SJSA1 (cell line): ENCODE data around the gene HNRNPA3. TPM values are rescaled to one million over a fixed set of nuclear protein-coding genes. Genes with fewer than 3 reads are reported as not detected.
A peak's percentile ranks its signal among the peaks of the same experiment; 100 is the strongest.
"Not testable (repeated sequence)": the region's sequence is repeated elsewhere in the genome, so short reads cannot be mapped to it uniquely, and the experiment has no call there.

Experiments
- DNase-seq, 2 experiments: peaks; one replicate each; pipeline ENCODE4 v3.0.0-alpha.2; 2015 to 2020; ENCODE audit warnings: low spot score in 2 of 2, low read depth in 1 of 2
- H3K27ac ChIP-seq: fragments of 250-450 bp; sonication (Bioruptor Pico); 2 replicates; pipeline ENCODE4 v1.5.1; 2020; ENCODE audit warnings: mild to moderate bottlenecking, moderate library complexity
- H3K27me3 ChIP-seq: fragments of 250-450 bp; sonication (Bioruptor Pico); replicated peaks from 2 replicates; pipeline ENCODE4 v1.5.1; 2020; ENCODE audit warnings: mild to moderate bottlenecking, moderate library complexity
- H3K36me3 ChIP-seq: fragments of 250-450 bp; sonication (Bioruptor Pico); 2 replicates; pipeline ENCODE4 v1.5.1; 2020; ENCODE audit warnings: mild to moderate bottlenecking
- H3K4me1 ChIP-seq: fragments of 250-450 bp; sonication (Bioruptor Pico); replicated peaks from 2 replicates; pipeline ENCODE4 v1.6.1; 2021; ENCODE audit warnings: mild to moderate bottlenecking
- H3K4me3 ChIP-seq: fragments of 250-450 bp; sonication (Bioruptor Pico); 2 replicates; pipeline ENCODE4 v1.5.1; 2020; ENCODE audit warnings: mild to moderate bottlenecking
- H3K9me3 ChIP-seq: fragments of 250-450 bp; sonication (Bioruptor Pico); replicated peaks from 2 replicates; pipeline ENCODE4 v1.5.1; 2020; ENCODE audit warnings: mild to moderate bottlenecking
- total RNA-seq: library from RNA; depleted of rRNA; stranded (reverse); fragments of >200 nt; shearing (Covaris generic); gene quantifications from 2 replicates; pipeline ENCODE4 v1.2.3, GENCODE V29; 2014

The HNRNPA3 gene
- total RNA-seq, 1 experiment from 2014 or later, result 73.1 TPM

DNA sequence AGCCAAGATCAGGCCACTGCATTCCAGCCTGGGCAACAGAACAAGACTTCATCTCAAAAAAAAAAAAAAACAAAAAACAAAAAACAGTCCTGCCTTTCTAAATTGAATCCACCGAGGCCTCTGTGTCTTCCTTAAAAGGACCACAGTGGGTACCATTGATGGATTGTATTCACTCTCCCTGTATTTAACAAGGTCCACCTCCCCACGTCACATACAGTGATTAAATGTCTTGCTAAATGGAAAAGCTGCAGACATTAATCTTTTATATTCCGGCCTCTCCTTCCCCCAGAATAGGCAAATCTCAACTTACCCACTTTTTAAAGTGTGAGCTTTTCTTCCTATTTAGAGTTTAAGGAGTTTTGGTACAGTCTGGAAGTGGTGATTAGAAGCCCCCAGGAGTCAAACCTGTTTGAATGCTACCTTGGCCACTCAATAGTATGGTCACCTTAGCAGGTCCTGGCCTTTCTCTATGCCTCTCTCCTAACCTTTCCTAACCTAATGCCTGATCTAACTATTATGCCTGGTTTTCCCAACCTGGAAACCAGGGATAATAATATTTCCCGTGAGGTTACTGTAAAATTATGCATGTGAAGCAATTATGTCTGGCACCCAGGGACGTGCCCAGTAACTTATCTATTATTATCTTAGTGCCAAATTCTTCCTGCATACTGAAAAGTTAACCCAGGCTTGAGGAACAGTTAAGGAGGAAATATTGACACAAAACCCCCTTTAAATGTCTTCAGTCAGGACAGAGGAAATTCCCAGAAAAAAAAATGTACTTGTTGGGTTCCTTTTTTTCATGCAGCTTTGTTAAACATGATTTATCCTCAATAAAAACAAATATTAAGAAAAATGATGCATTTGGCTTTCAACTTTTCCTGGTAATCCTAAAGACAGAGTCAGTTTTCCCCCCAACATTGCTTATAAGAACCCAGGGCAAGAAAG lies 48.8 kb downstream of the HNRNPA3 start:
- Histone ChIP-seq H3K27ac (peak overlapping the region; percentile 98), H3K36me3 (peaks cover 62% of the 10 kb centered on the region)

GRCh38 chr2:177262092-177262491 lies 49.5 kb downstream of the HNRNPA3 start:
- peak overlapping the region; percentile 98 for H3K4me3 ChIP-seq
- H3K27me3 ChIP-seq, result no peaks in the 10 kb centered on the region
- DNase-seq, result peak in 1 of 2 experiments; percentile 23
- peak overlapping the region; percentile 98 for H3K27ac ChIP-seq
- H3K9me3 ChIP-seq, result no peaks in the 10 kb centered on the region
- peaks cover 55% of the 10 kb centered on the region for H3K36me3 ChIP-seq
- H3K4me1 ChIP-seq, result peaks cover 44% of the 10 kb centered on the region

More for the DNA sequence above, 48.8 kb downstream of the HNRNPA3 start:
- peak in 1 of 2 experiments; percentile 28 for DNase-seq
- Histone ChIP-seq H3K27me3 (no peaks in the 10 kb centered on the region), H3K4me3 (peak overlapping the region; percentile 98), H3K4me1 (peaks cover 43% of the 10 kb centered on the region), H3K9me3 (no peaks in the 10 kb centered on the region)

- Histone ChIP-seq H3K36me3 (peaks cover 46% of the 10 kb centered on the region), H3K4me3 (peak overlapping the region; percentile 98), H3K9me3 (no peaks in the 10 kb centered on the region), H3K27me3 (no peaks in the 10 kb centered on the region), H3K4me1 (peaks cover 48% of the 10 kb centered on the region), H3K27ac (peak overlapping the region; percentile 98)
- no peak for DNase-seq
These were observed 50.4 kb downstream of the HNRNPA3 start for GRCh38 chr2:177262958-177263450.

- Histone ChIP-seq H3K27me3 (no peaks in the 10 kb centered on the region), H3K4me3 (peak overlapping the region; percentile 98), H3K36me3 (peaks cover 40% of the 10 kb centered on the region), H3K9me3 (no peaks in the 10 kb centered on the region), H3K4me1 (peaks cover 54% of the 10 kb centered on the region), H3K27ac (peak overlapping the region; percentile 98)
- peak; percentile 97 to 99 for DNase-seq
These were observed 51.0 kb downstream of the HNRNPA3 start for GRCh38 chr2:177263451-177264208.

GRCh38 chr2:177264209-177264692 lies 51.7 kb downstream of the HNRNPA3 start:
- DNase-seq, result no peak
- H3K9me3 ChIP-seq, result no peaks in the 10 kb centered on the region
- H3K27me3 ChIP-seq, result no peaks in the 10 kb centered on the region
- peak overlapping the region; percentile 98 for H3K27ac ChIP-seq
- H3K4me1 ChIP-seq, result peaks cover 60% of the 10 kb centered on the region
- peaks cover 36% of the 10 kb centered on the region for H3K36me3 ChIP-seq
- peak overlapping the region; percentile 98 for H3K4me3 ChIP-seq

DNA sequence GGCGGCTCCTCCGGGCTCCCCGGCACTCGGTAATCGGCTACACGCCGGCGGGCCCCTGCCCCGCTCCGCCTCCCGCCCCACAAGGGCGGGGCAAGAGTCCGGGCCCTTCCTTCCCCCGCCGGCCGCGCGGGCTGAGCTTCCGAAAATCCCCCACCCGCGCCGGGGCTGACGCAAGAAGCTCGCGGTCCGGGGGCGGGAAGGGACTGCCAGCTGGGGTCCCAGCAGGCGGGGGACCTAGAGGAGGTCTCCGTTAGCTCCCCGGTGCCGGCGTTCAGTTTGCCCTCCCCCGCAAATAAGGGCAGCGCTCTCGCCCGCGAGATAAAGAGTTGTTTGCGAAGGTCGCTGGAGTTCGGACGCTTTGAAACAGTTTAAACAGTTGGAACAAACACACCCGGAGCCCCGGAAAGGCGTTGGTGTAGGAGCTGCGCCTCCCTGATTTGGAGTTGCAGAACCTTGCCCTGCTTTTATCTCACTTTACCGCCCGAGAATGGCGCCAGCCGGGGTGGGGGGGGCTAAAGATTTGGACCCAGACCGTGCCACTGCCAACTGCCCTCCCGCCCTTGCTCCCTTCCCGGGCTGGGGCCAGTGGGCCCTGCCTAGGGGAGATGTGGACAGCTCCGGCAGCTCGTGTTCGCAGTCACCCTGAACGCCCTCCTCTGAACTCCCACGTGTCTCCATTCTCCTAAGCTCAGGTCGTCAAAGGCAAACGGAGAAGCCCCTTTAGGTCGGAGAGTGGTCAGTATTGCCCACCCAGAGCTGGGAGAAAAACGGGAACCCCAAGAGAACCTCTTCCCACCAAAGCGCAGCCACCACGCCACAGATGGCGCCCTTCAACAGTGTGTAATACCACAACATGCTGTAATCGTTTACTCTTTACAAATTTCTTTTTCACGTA lies 52.3 kb downstream of the HNRNPA3 start, which contains the start of gene NFE2L2:
NFE2L2 (minus strand) TSS at position 35 of the 895 bp plus-strand sequence. CDS start 151 bp downstream, outside the sequence.
- peak within 1 kb of the TSS; percentile 98 for H3K4me3 ChIP-seq
- no peaks in the 10 kb centered on the region for H3K27me3 ChIP-seq
- H3K4me1 ChIP-seq, result peaks cover 67% of the 10 kb centered on the region
- peak; percentile 90 to 94 for DNase-seq
- no peaks in the 10 kb centered on the region for H3K9me3 ChIP-seq
- peak within 1 kb of the TSS; percentile 98 for H3K27ac ChIP-seq
- H3K36me3 ChIP-seq, result peaks cover 33% of the 10 kb centered on the region

DNA sequence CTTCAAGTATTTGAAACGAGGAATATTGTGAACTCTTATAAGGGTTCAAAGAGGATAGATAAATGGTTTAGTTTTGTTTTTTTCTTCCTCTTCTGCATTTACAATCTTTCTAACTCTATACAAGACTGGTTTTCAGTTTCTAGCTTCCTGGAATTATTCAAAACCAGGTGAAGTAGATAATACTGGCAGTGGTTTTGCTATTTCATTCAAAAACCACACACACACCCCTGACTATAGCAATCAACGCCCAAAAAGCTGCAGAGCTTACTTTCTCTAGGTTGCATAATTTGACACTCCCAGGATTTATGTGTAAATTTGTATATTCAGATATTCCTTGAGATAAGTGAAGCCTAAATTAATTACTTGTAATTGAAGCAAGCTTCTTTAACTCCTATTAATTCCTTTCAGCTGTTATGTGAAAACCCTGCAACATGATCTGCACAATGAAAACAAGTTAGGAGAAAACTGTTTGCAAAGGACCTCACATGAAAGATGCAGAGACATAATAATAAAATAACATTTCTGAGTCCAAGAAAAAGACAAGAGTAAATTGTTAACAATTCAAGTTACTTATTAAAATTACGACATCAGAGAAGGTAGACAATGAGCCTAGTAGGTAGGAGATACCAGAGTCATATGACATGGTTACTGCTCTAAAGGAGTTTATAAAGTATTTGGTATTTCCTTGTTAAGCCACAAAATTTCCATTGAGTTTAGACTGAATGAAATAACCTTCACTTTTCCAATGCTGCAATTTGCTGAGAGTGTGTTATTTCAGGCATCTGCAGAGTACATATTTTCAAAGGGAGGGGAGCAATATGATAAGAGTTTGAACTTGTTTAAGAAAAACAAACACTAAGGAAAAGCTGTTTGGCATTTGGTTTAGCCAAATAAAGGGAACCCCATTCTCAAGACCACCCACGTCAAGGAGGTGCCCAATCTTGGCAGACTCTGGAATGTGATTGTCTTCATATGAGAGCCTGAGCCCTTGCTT lies 53.5 kb downstream of the HNRNPA3 start:
- Histone ChIP-seq H3K27me3 (no peaks in the 10 kb centered on the region), H3K4me3 (no peak overlapping the region; the same call in 1 of the 2 replicates), H3K4me1 (peaks cover 69% of the 10 kb centered on the region), H3K36me3 (peaks cover 26% of the 10 kb centered on the region), H3K27ac (peak overlapping the region; percentile 98), H3K9me3 (no peaks in the 10 kb centered on the region)
- peak; percentile 74 to 88 for DNase-seq

DNA sequence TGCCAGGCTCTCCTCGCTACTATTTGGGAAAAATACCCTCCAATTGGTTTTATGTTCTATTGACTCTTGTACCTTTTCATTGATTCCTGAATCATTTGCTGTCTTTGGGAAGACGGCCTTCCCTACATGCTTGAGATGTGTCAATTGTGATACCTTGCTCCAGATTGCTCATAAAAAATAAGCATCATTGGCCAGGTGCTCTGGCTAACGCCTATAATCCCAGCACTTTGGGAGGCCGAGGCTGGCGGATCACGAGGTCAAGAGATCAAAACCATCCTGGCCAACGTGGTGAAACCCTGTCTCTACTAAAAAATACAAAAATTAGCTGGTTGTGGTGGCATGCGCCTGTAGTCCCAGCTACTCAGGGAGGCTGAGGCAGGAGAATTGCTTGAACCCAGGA lies 54.4 kb downstream of the HNRNPA3 start:
- not testable (repeated sequence) for H3K27me3 ChIP-seq, DNase-seq, H3K9me3 ChIP-seq, H3K4me3 ChIP-seq
- Histone ChIP-seq H3K27ac (peak overlapping the region; percentile 31; the same call in 1 of the 2 replicates), H3K4me1 (peaks cover 62% of the 10 kb centered on the region), H3K36me3 (peaks cover 19% of the 10 kb centered on the region)

DNA sequence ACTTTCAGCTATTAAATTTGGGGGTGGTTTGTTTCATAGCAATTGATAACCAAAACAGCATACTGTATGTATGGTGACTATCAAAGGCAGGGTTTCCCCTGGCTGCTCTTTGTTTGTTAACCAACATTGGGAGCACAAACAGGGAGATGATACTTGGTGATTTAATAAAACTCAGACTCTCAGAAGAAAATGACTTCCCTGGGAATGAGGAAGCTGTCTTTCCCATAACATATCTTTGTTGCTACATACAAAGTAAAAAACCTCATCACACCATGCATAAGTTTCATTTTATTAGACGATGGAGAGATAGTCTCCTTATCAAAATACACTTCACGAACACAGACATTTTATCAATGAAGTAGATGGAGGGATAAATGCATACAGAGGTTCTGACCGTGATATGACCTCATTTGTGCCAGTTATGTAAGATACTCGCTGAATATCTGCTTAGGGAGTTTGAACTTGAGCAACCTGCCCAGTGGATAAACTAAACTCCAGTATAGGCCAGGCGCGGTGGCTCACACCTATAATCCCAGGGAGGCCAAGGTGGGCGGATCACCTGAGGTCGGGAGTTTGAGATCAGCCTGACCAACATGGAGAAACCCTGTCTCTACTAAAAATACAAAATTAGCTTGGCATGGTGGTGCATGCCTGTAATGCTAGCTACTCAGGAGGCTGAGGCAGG lies 55.7 kb downstream of the HNRNPA3 start:
- no peaks in the 10 kb centered on the region for H3K27me3 ChIP-seq
- H3K4me1 ChIP-seq, result peaks cover 61% of the 10 kb centered on the region
- H3K36me3 ChIP-seq, result peaks cover 17% of the 10 kb centered on the region
- no peak overlapping the region for H3K4me3 ChIP-seq
- no peak overlapping the region for H3K27ac ChIP-seq
- no peaks in the 10 kb centered on the region for H3K9me3 ChIP-seq
- no peak for DNase-seq

DNA sequence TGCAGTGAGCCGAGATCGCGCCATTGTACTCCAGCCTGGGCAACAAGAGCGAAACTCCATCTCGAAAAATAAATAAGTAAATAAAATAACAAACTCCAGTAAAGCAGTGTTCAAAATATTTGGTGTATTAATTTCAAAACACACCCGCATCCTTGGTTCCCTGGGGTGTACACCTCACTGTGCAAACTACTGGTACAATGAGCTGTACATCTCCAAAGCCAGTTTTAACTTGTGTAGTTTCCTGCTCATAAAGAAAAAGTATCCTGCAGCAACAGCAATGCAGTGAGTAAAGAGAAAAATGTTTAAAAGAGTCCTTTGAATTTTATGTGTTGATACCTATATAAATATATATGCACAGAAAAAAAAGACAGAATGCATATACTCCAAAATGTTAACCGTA lies 56.3 kb downstream of the HNRNPA3 start:
- Histone ChIP-seq H3K4me3 (no peak overlapping the region), H3K27me3 (no peaks in the 10 kb centered on the region), H3K36me3 (peaks cover 13% of the 10 kb centered on the region), H3K27ac (no peak overlapping the region), H3K9me3 (no peaks in the 10 kb centered on the region), H3K4me1 (peaks cover 61% of the 10 kb centered on the region)
- DNase-seq, result no peak

DNA sequence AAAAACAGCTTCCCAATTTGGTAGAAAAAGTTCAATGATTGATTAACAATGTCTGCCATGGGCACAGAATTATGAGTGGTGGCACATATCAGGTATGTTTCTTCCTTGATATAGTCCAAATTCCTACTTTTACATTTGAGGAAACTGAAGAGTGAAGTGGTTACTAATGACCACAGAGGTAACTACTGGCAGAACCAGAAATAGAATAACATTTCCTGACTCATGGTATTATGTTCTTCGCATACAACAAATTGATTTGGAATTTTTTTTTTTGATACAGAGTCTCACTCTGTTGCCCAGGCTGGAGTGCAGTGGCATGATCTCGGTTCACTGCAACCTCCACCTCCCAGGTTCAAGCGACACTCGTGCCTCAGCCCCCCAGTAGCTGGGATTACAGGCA lies 57.9 kb downstream of the HNRNPA3 start:
- H3K36me3 ChIP-seq, result no peaks in the 10 kb centered on the region
- peaks cover 61% of the 10 kb centered on the region for H3K4me1 ChIP-seq
- no peak overlapping the region for H3K27ac ChIP-seq
- no peaks in the 10 kb centered on the region for H3K27me3 ChIP-seq
- no peak overlapping the region for H3K4me3 ChIP-seq
- DNase-seq, result no peak
- no peaks in the 10 kb centered on the region for H3K9me3 ChIP-seq
